ENCODE data around the gene WDFY3. TPM values are rescaled to one million over a fixed set of nuclear protein-coding genes. Genes with fewer than 3 reads are reported as not detected.

WDFY3 gene
- total RNA-seq, 1 donor from 2014 or later: 126 TPM

GRCh38 chr4:84708406-84709135 lies 257.9 kb downstream of the WDFY3 start:
- TF ChIP-seq CTCF (IDR thresholded peaks at IDR 0.05): no peak
- peaks cover 92% of the 10 kb centered on the region for H3K36me3 ChIP-seq
- no peak overlapping the region for H3K27ac ChIP-seq
- H3K4me1 ChIP-seq: no peaks in the 10 kb centered on the region
- H3K27me3 ChIP-seq: no peaks in the 10 kb centered on the region
- intact Hi-C loops (cut with DNase I): no loop called here
- H3K9me3 ChIP-seq: no peaks in the 10 kb centered on the region
- DNase-seq (no peak), ATAC-seq (no peak)
- H3K4me3 ChIP-seq: no peak overlapping the region

DNA sequence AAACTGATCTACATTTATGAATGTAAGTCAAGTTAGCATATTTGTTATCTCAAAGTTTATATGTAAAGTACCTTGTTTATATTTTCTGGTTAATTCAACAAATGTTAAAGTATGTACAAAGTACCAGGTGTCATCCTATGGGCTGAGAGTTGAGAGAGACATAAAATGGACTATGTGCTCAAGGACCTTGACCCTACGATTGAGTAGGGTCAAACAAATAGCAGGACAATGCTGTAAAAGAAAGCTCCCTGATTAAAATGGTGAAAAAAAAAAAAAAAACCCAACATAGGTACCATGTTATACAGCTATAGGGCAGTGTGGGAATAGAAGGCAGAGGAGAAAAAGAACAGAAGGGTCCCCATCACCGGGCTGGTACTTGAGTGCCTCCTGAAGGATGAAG lies 260.2 kb downstream of the WDFY3 start:
- DNase-seq (no peak), ATAC-seq (no peak)
- intact Hi-C loops (cut with DNase I): no loop called here

DNA sequence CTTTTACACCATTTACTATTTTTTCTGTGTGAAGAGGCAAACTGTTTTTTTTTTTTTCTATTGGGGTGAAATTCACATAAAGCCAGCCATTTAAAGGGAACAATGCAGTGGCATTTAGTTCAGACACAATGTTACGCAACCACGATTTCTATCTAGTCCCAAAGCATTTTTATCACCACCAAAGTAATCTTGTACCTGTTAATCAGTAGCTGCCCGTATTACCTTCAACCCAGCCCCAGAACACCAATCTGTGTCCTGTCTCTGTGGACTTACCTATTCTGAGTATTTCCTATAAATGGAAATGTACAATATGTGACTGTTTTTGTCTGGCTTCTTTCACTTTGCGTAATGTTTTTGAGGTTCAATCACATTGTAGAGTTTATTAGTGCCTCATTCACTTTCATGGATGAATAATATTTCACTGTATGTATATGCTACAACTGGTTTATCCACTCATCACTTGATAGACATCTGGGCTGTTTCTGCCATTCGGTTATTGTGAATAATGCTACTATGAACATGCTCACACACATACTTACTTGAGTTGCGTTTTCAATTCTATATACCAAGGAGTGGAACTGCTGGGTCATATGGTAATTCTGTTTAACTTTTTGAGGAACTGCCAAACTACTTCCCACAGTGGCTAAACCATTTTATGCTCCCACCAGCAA lies 267.4 kb downstream of the WDFY3 start:
- no peak for DNase-seq
- ATAC-seq: no peak
- H3K27ac ChIP-seq: no peak overlapping the region
- TF ChIP-seq CTCF (IDR thresholded peaks at IDR 0.05): no peak
- H3K4me3 ChIP-seq: no peak overlapping the region
- intact Hi-C loops (cut with DNase I): no loop called here
- no peaks in the 10 kb centered on the region for H3K9me3 ChIP-seq
- H3K36me3 ChIP-seq: peaks cover 97% of the 10 kb centered on the region
- H3K4me1 ChIP-seq: no peaks in the 10 kb centered on the region
- H3K27me3 ChIP-seq: no peaks in the 10 kb centered on the region

More for the DNA sequence above, 260.2 kb downstream of the WDFY3 start:
- H3K4me1 ChIP-seq: no peaks in the 10 kb centered on the region
- no peaks in the 10 kb centered on the region for H3K27me3 ChIP-seq
- no peaks in the 10 kb centered on the region for H3K9me3 ChIP-seq
- no peak for TF ChIP-seq CTCF (IDR thresholded peaks at IDR 0.05)
- peaks cover 92% of the 10 kb centered on the region for H3K36me3 ChIP-seq
- H3K27ac ChIP-seq: no peak overlapping the region
- H3K4me3 ChIP-seq: no peak overlapping the region

DNA sequence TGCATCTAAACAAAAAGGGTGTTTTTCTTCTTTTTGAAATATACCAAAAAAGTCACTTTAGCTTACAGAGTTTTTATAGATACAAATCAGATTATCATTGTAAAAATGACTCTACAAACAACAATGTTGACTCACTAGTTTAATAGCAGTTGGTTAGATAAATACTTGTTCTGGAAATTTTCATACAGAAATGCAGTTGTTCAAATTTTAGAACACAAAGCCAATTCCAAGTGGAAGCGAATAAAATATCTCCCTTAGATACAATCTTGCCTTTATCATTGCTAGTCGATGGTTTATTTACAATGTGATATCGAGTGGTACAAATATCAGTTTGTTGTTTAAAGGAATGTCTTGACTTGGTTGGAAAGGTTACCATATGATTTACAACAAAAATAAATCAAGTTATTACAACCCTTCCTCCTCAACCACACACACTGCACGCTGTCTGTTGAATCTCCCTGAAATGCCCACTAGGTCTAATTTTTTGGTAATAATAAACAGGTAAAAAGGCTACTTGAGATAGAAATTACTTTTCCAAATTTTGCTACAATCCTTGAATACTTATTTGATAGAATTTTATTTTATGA lies 268.8 kb downstream of the WDFY3 start:
- peaks cover 96% of the 10 kb centered on the region for H3K36me3 ChIP-seq
- no peaks in the 10 kb centered on the region for H3K4me1 ChIP-seq
- H3K27ac ChIP-seq: no peak overlapping the region
- H3K27me3 ChIP-seq: no peaks in the 10 kb centered on the region
- DNase-seq (no peak), ATAC-seq (no peak)
- intact Hi-C loops (cut with DNase I): no loop called here
- H3K9me3 ChIP-seq: no peaks in the 10 kb centered on the region
- TF ChIP-seq CTCF (IDR thresholded peaks at IDR 0.05): no peak
- H3K4me3 ChIP-seq: no peak overlapping the region

DNA sequence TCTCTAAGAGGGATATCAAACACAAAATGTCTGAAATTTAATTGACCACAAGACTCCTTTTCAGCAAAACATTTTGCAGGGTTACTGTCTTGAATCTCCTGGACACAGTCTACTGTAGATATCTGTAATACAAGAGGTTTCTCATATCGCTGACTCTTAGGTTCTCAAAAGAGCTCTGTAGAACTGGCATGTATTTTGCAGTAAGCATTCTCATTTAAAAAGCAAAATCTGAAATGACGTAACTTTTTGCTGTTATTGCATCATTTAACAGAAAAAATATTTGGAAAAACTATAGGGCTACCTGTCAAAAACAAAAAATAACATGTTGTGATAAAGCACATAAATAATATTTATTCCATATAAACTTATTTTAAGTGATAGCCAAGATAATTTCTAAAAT lies 269.3 kb downstream of the WDFY3 start:
- peaks cover 96% of the 10 kb centered on the region for H3K36me3 ChIP-seq
- no peak overlapping the region for H3K27ac ChIP-seq
- H3K4me1 ChIP-seq: no peaks in the 10 kb centered on the region
- DNase-seq (no peak), ATAC-seq (no peak)
- no peak for TF ChIP-seq CTCF (IDR thresholded peaks at IDR 0.05)
- H3K27me3 ChIP-seq: no peaks in the 10 kb centered on the region
- intact Hi-C loops (cut with DNase I): no loop called here
- no peak overlapping the region for H3K4me3 ChIP-seq
- H3K9me3 ChIP-seq: no peaks in the 10 kb centered on the region
